Esophagus muscularis mucosa (tissue), 4 donors: Measurements from ENCODE around the gene RYR2. TPM values are rescaled to one million over a fixed set of nuclear protein-coding genes. Genes with fewer than 3 reads are reported as not detected.

Experiments used
- DNase-seq: peaks from one replicate; pipeline ENCODE4 v3.0.0-alpha.2; 2017; ENCODE audit errors: extremely low spot score
- H3K27ac ChIP-seq, 4 donors: fragments of 200-600 bp; sonication (generic); replicated peaks in 1 of 4; 1 replicate in 3 of 4; 2 replicates in 1 of 4; pipeline ENCODE4 v1.5.1; 2016 to 2019; ENCODE audit warnings: mild to moderate bottlenecking in 1 of 4
- H3K27me3 ChIP-seq, 4 donors: fragments of 200-600 bp; sonication (generic); one replicate each; pipeline versions ENCODE4 v1.5.1 to v1.6.0; 2016 to 2019
- H3K36me3 ChIP-seq, 4 donors: fragments of 200-600 bp; sonication (generic); one replicate each; pipeline ENCODE4 v1.5.1; 2016 to 2019
- H3K4me1 ChIP-seq, 4 donors: fragments of 200-600 bp; sonication (generic); one replicate each; pipeline ENCODE4 v1.5.1; 2016 to 2019
- H3K4me3 ChIP-seq, 4 donors: fragments of 200-600 bp; sonication (generic); 1 replicate in 2 of 4; 2 replicates in 2 of 4; pipeline ENCODE4 v1.5.1; 2016 to 2019; ENCODE audit warnings: mild to moderate bottlenecking in 4 of 4, moderate library complexity in 1 of 4
- H3K9me3 ChIP-seq, 4 donors: fragments of 200-600 bp; sonication (generic); 1 replicate in 3 of 4; 2 replicates in 1 of 4; pipeline ENCODE4 v1.5.1; 2016 to 2019
- CTCF ChIP-seq, 3 experiments: fragments of 200-600 bp in 2 of 3; fragments of 450-650 bp in 1 of 3; sonication (generic) in 2 of 3; IDR thresholded peaks; one replicate each; pipeline ENCODE4 v1.5.1; 2017 to 2019; ENCODE audit warnings: antibody characterized with exemption in 3 of 3, mild to moderate bottlenecking in 2 of 3, moderate library complexity in 1 of 3
- EP300 ChIP-seq: sonication (generic); formaldehyde crosslinking; IDR thresholded peaks from one replicate; pipeline ENCODE4 v1.6.1; 2017; ENCODE audit warnings: antibody characterized with exemption
- POLR2A ChIP-seq: fragments of 450-650 bp; IDR thresholded peaks from one replicate; pipeline ENCODE4 v1.6.1; 2017; ENCODE audit warnings: antibody characterized with exemption, moderate library complexity, mild to moderate bottlenecking, low read depth
- POLR2AphosphoS5 ChIP-seq, 2 donors: sonication (generic); formaldehyde crosslinking; IDR thresholded peaks; one replicate each; pipeline ENCODE4 v1.6.1; 2017; ENCODE audit warnings: antibody characterized with exemption in 2 of 2
- WGBS: methylation state at CpG from one replicate; pipeline ENCODE4 v1.1.5; 2018; 5-methylcytosine and 5-hydroxymethylcytosine counted together
- intact Hi-C: fragments of 100-400 bp; cut with DNase I; formaldehyde crosslinking; loops from one replicate; pipeline ENCODE4 v1.15.1; 2023
- total RNA-seq, 4 donors: library from RNA; depleted of rRNA; stranded (reverse); fragments of >200 nt; gene quantifications; one replicate each; pipeline versions ENCODE4 v1.1.0 to v1.2.1, GENCODE V29; 2016

Gene RYR2
- total RNA-seq, 4 donors from 2014 or later, result 29.8 to 56.3 (median 38.9) TPM

- H3K4me3 ChIP-seq, result no peak overlapping the region
- intact Hi-C loops, result no loop called here
- no peaks in the 10 kb centered on the region for H3K27me3 ChIP-seq
- no peaks in the 10 kb centered on the region for H3K9me3 ChIP-seq
- TF ChIP-seq CTCF (IDR thresholded peaks at IDR 0.05) (no peak), POLR2A (no peak), POLR2AphosphoS5 (IDR thresholded peaks at IDR 0.05) (no peak), EP300 (no peak)
- WGBS, result 86% methylated on average over 2 of the region's 2 CpGs
- no peak for DNase-seq
- no peak overlapping the region for H3K27ac ChIP-seq
- H3K36me3 ChIP-seq, result peaks cover 0 to 11% (median 3%) of the 10 kb centered on the region in 4 donors
- peaks cover 0 to 10% (median 4%) of the 10 kb centered on the region in 4 donors for H3K4me1 ChIP-seq
These were observed 659.5 kb downstream of the RYR2 start for GRCh38 chr1:237701534-237701933.

GRCh38 chr1:237702161-237702560 is 660.2 kb downstream of the RYR2 start:
- intact Hi-C loops, result no loop called here
- 56% methylated on average over 2 of the region's 2 CpGs for WGBS
- no peak for DNase-seq
- no peak overlapping the region for H3K4me3 ChIP-seq
- H3K27me3 ChIP-seq, result no peaks in the 10 kb centered on the region
- no peaks in the 10 kb centered on the region for H3K9me3 ChIP-seq
- peaks cover 0 to 8% (median 3%) of the 10 kb centered on the region in 4 donors for H3K4me1 ChIP-seq
- no peak overlapping the region for H3K27ac ChIP-seq
- no peak for TF ChIP-seq CTCF (IDR thresholded peaks at IDR 0.05)
- peaks cover 0 to 15% (median 5%) of the 10 kb centered on the region in 4 donors for H3K36me3 ChIP-seq

GRCh38 chr1:237705462-237705861 is 663.5 kb downstream of the RYR2 start:
- H3K4me1 ChIP-seq, result peaks cover 0 to 9% (median 4%) of the 10 kb centered on the region in 4 donors
- WGBS, result 73% methylated on average over 4 of the region's 4 CpGs

GRCh38 chr1:237709355-237709754 is 667.4 kb downstream of the RYR2 start:
- intact Hi-C loops, result no loop called here
- DNase-seq, result no peak
- no peaks in the 10 kb centered on the region for H3K9me3 ChIP-seq
- H3K4me1 ChIP-seq, result peaks cover 0 to 3% (median 0%) of the 10 kb centered on the region in 4 donors
- TF ChIP-seq POLR2A (no peak), CTCF (IDR thresholded peaks at IDR 0.05) (no peak), EP300 (no peak), POLR2AphosphoS5 (IDR thresholded peaks at IDR 0.05) (no peak)
- H3K36me3 ChIP-seq, result peaks cover 0 to 14% (median 4%) of the 10 kb centered on the region in 4 donors
- H3K27ac ChIP-seq, result no peak overlapping the region
- H3K27me3 ChIP-seq, result no peaks in the 10 kb centered on the region
- H3K4me3 ChIP-seq, result no peak overlapping the region
- 86% methylated on average over 3 of the region's 3 CpGs for WGBS

More at GRCh38 chr1:237705462-237705861, 663.5 kb downstream of the RYR2 start:
- no peak for TF ChIP-seq EP300
- TF ChIP-seq POLR2A, result no peak
- no peak for TF ChIP-seq CTCF (IDR thresholded peaks at IDR 0.05)
- no peak for TF ChIP-seq POLR2AphosphoS5 (IDR thresholded peaks at IDR 0.05)
- H3K27me3 ChIP-seq, result no peaks in the 10 kb centered on the region
- intact Hi-C loops, result no loop called here
- H3K27ac ChIP-seq, result no peak overlapping the region
- H3K36me3 ChIP-seq, result peaks cover 0 to 19% (median 5%) of the 10 kb centered on the region in 4 donors
- H3K9me3 ChIP-seq, result no peaks in the 10 kb centered on the region
- no peak overlapping the region for H3K4me3 ChIP-seq
- DNase-seq, result no peak

- Histone ChIP-seq H3K4me1 (peaks cover 0 to 3% (median 0%) of the 10 kb centered on the region in 4 donors), H3K36me3 (peaks cover 0 to 15% (median 4%) of the 10 kb centered on the region in 4 donors), H3K4me3 (no peak overlapping the region), H3K9me3 (no peaks in the 10 kb centered on the region), H3K27me3 (no peaks in the 10 kb centered on the region), H3K27ac (no peak overlapping the region)
- DNase-seq, result no peak
- TF ChIP-seq CTCF (IDR thresholded peaks at IDR 0.05) (no peak), EP300 (no peak), POLR2AphosphoS5 (IDR thresholded peaks at IDR 0.05) (no peak), POLR2A (no peak)
- intact Hi-C loops, result no loop called here
- WGBS, result 87% methylated on average over 3 of the region's 3 CpGs
These were observed 669.3 kb downstream of the RYR2 start for GRCh38 chr1:237711281-237711680.
